Skin of body (tissue), 2 donors: Measurements from ENCODE around the gene ZNF516. TPM values are rescaled to one million over a fixed set of nuclear protein-coding genes. Genes with fewer than 3 reads are reported as not detected.
A peak's percentile ranks its signal among the peaks of the same experiment; 100 is the strongest.

Source experiments
- DNase-seq: peaks from one replicate; lab custom pipeline; 2025; lab: John Stamatoyannopoulos, UW
- total RNA-seq: library from RNA; depleted of rRNA; stranded (reverse); fragments of >200 nt; gene quantifications from one replicate; pipeline ENCODE4 v1.2.3, GENCODE V29; 2014

ZNF516 gene
- total RNA-seq, 1 donor from 2014 or later = 24.4 TPM

- DNase-seq = peak; percentile 14
These were observed 26.4 kb downstream of the ZNF516 start for GRCh38 chr18:76468345-76469304.

GRCh38 chr18:76467371-76468190 lies 27.5 kb downstream of the ZNF516 start:
- no peak for DNase-seq

GRCh38 chr18:76466410-76466991 lies 28.5 kb downstream of the ZNF516 start:
- no peak for DNase-seq

- DNase-seq = no peak
These were observed 29.2 kb downstream of the ZNF516 start for GRCh38 chr18:76465630-76466409.

GRCh38 chr18:76464281-76465259 lies 30.5 kb downstream of the ZNF516 start:
- no peak for DNase-seq

GRCh38 chr18:76463872-76464271 lies 31.2 kb downstream of the ZNF516 start:
- DNase-seq = no peak

- DNase-seq = no peak
These were observed 31.7 kb downstream of the ZNF516 start for GRCh38 chr18:76463358-76463757.

GRCh38 chr18:76462326-76462694 lies 32.7 kb downstream of the ZNF516 start:
- no peak for DNase-seq

- no peak for DNase-seq
These were observed 33.2 kb downstream of the ZNF516 start for GRCh38 chr18:76461692-76462325.

GRCh38 chr18:76461148-76461547 lies 33.9 kb downstream of the ZNF516 start:
- DNase-seq = no peak

- DNase-seq = no peak
These were observed 34.6 kb downstream of the ZNF516 start for GRCh38 chr18:76460482-76460881.

GRCh38 chr18:76459687-76460350 lies 35.2 kb downstream of the ZNF516 start:
- DNase-seq = peak; percentile 13

- no peak for DNase-seq
These were observed 35.7 kb downstream of the ZNF516 start for GRCh38 chr18:76459312-76459686.

GRCh38 chr18:76458522-76459311 lies 36.3 kb downstream of the ZNF516 start:
- DNase-seq = no peak

GRCh38 chr18:76457957-76458356 lies 37.1 kb downstream of the ZNF516 start:
- no peak for DNase-seq

- DNase-seq = no peak
These were observed 37.6 kb downstream of the ZNF516 start for GRCh38 chr18:76457475-76457874.

GRCh38 chr18:76456823-76457222 lies 38.2 kb downstream of the ZNF516 start:
- DNase-seq = no peak
